K562 (cell line): ENCODE results near the gene RABGAP1L. TPM values are rescaled to one million over a fixed set of nuclear protein-coding genes. Genes with fewer than 3 reads are reported as not detected.

Experiments
- ATAC-seq: fragments of 200-7000 bp; cut with Tn5 transposase; 3 replicates; pipeline ENCODE4 v1.9.1; 2020; ENCODE audit warnings: moderate library complexity
- BruUV-seq: library from RNA; stranded (reverse); fragments of 400-500 nt; replicated peaks from 2 replicates; lab custom pipeline; 2021; lab: Mats Ljungman, UMichigan
- CTCF ChIA-PET: fragments of 300-600 bp; formaldehyde crosslinking; extraction: SDS; loops from one replicate; lab custom pipeline; 2021; ENCODE audit warnings: low intra/inter-chr PET ratio; lab: Yijun Ruan, JAX
- POLR2A ChIA-PET: fragments of 300-600, 350-650 bp; sonication (Branson Sonifier 250); formaldehyde crosslinking; extraction: SDS; loops from one replicate; lab custom pipeline; 2021; ENCODE audit warnings: antibody characterized with exemption, inconsistent platforms; lab: Yijun Ruan, JAX
- DNase-seq, 4 experiments: peaks; one replicate each; pipeline versions ENCODE4 v3.0.0 to v3.0.0-alpha.2; 2011 to 2018; ENCODE audit warnings: low spot score in 3 of 4, mixed read lengths in 3 of 4; ENCODE audit errors: extremely low read depth in 1 of 4
- FAIRE-seq: peaks from 2 replicates; lab custom pipeline; 2011; peaks lifted over from hg19 to GRCh38; lab: Jason Lieb, UNC
- H2AFZ ChIP-seq: 2 replicates; pipeline ENCODE4 v1.6.0; 2011; ENCODE audit warnings: low read depth, low read length, control low read depth, inconsistent platforms
- H3K27ac ChIP-seq: fragments of 200-600 bp; 3 replicates; pipeline ENCODE4 v1.8.0; 2011; ENCODE audit warnings: low read depth, mild to moderate bottlenecking, control low read depth, inconsistent platforms, low read length, moderate library complexity, mixed read lengths; ENCODE audit errors: extremely low read depth
- H3K27me3 ChIP-seq, 2 experiments: fragments of 300-600 bp in 1 of 2; 2 replicates in 1 of 2; 3 replicates in 1 of 2; pipeline versions ENCODE4 v1.6.0 to v1.8.0; 2011; ENCODE audit warnings: inconsistent platforms in 2 of 2, low read length in 2 of 2, mild to moderate bottlenecking in 1 of 2, mixed read lengths in 1 of 2, moderate library complexity in 1 of 2; ENCODE audit not compliant: control insufficient read depth in 2 of 2, insufficient read depth in 2 of 2
- H3K36me3 ChIP-seq: fragments of 300-600 bp; 3 replicates; pipeline ENCODE4 v1.8.0; 2011; ENCODE audit warnings: mild to moderate bottlenecking, low read length, inconsistent platforms; ENCODE audit not compliant: control insufficient read depth, insufficient read depth
- H3K4me1 ChIP-seq, 2 experiments: fragments of 200-600 bp in 1 of 2; replicated peaks in 1 of 2; 2 replicates in 1 of 2; 3 replicates in 1 of 2; pipeline versions ENCODE4 v1.5.1 to v1.8.0; 2011; ENCODE audit warnings: inconsistent platforms in 2 of 2, low read length in 2 of 2, mild to moderate bottlenecking in 1 of 2, mixed read lengths in 1 of 2, moderate library complexity in 1 of 2; ENCODE audit not compliant: control insufficient read depth in 2 of 2, insufficient read depth in 2 of 2
- H3K4me2 ChIP-seq: 2 replicates; pipeline ENCODE4 v1.6.1; 2011; ENCODE audit warnings: low read length, control low read depth, inconsistent platforms, mixed read lengths; ENCODE audit not compliant: insufficient read depth
- H3K4me3 ChIP-seq: fragments of 200-600 bp; sonication (generic), shearing (Covaris generic); 2 replicates; pipeline ENCODE4 v1.5.1; 2016; ENCODE audit warnings: control low read depth, inconsistent platforms
- H3K79me2 ChIP-seq: fragments of 200-600 bp; 3 replicates; pipeline ENCODE4 v1.8.0; 2011; ENCODE audit warnings: low read length, inconsistent platforms; ENCODE audit not compliant: control insufficient read depth, insufficient read depth
- H3K9ac ChIP-seq, 2 experiments: 2 replicates each; pipeline versions ENCODE4 v1.6.0 to v1.6.1; 2011; ENCODE audit warnings: low read depth in 2 of 2, low read length in 2 of 2, control low read depth in 1 of 2, inconsistent platforms in 1 of 2, mild to moderate bottlenecking in 1 of 2, mixed read lengths in 1 of 2; ENCODE audit not compliant: insufficient read depth in 1 of 2
- H3K9me1 ChIP-seq: one replicate; pipeline ENCODE4 v1.6.0; 2011; ENCODE audit warnings: inconsistent platforms, mild to moderate bottlenecking, low read length, moderate library complexity; ENCODE audit not compliant: control insufficient read depth, insufficient read depth
- H3K9me3 ChIP-seq: replicated peaks from 2 replicates; pipeline ENCODE4 v1.5.1; 2011; ENCODE audit warnings: low read depth, low read length, inconsistent platforms; ENCODE audit not compliant: control insufficient read depth, insufficient read depth
- H4K20me1 ChIP-seq: replicated peaks from 2 replicates; pipeline ENCODE4 v1.6.1; 2011; ENCODE audit warnings: low read length, inconsistent platforms, mixed read lengths; ENCODE audit not compliant: control insufficient read depth, insufficient read depth
- RFX5 ChIP-seq: IDR thresholded peaks from 2 replicates; pipeline ENCODE4 v1.6.1; 2011; ENCODE audit warnings: low read depth, mild to moderate bottlenecking, improper control_type of control experiment, low read length
- STAG1 ChIP-seq: sonication (generic); formaldehyde crosslinking; IDR thresholded peaks from 2 replicates; pipeline ENCODE4 v1.5.0; 2020; ENCODE audit warnings: missing genetic modification reagents, borderline replicate concordance
- TFAM ChIP-seq: fragments of 250-450 bp; sonication (Bioruptor Pico); conservative IDR thresholded peaks from 2 replicates; pipeline ENCODE4 v1.5.0; 2021; ENCODE audit warnings: mild to moderate bottlenecking, moderate library complexity
- U2AF1 ChIP-seq: fragments of 200-400 bp; formaldehyde crosslinking; optimal IDR thresholded peaks from 2 replicates; pipeline ENCODE3; 2017; ENCODE audit warnings: mild to moderate bottlenecking, low read depth, low read length, moderate library complexity
- WGBS: fragments of 100-300 bp; shearing (Covaris generic); methylation state at CpG from one replicate; pipeline ENCODE4 v1.1.6; 2016; ENCODE audit warnings: low coverage, mixed read lengths; ENCODE audit not compliant: insufficient coverage; ENCODE audit errors: missing lambda C conversion rate; 5-methylcytosine and 5-hydroxymethylcytosine counted together
- in situ Hi-C: fragments of 300-500 bp; cut with MboI; formaldehyde crosslinking; loops from 4 replicates; pipeline ENCODE4 v1.15.0; 2018; ENCODE audit warnings: inconsistent platforms, mixed read lengths
- intact Hi-C: fragments of 100-400 bp; cut with micrococcal nuclease; formaldehyde crosslinking; loops from 2 replicates; pipeline ENCODE4 v1.14.2; 2022
- polyA plus RNA-seq, 8 experiments: library from polyadenylated mRNA; depleted of rRNA in 4 of 8; stranded (reverse) in 5 of 8; unstranded in 3 of 8; fragments of >200 nt; fragmentation: Nextera tagmentation in 2 of 8; fragmentation: Illumina TruSeq in 1 of 8; extraction: Ambion mirVana in 2 of 8; extraction: Trizol in 1 of 8; gene quantifications; 2 replicates each; pipeline versions ENCODE4 v1.2.1 to v1.2.3, GENCODE V29; 2011 to 2014; ENCODE audit warnings: inconsistent platforms in 1 of 8, missing spikeins in 1 of 8
- total RNA-seq, 7 experiments: library from RNA; depleted of rRNA in 6 of 7; stranded (reverse); fragments of >200 nt in 6 of 7; fragmentation: Illumina TruSeq in 2 of 7; extraction: Trizol in 2 of 7; gene quantifications; 2 replicates each; pipeline versions ENCODE4 v1.2.1 to v1.2.3, GENCODE V29; 2011 to 2021; ENCODE audit warnings: low replicate concordance in 1 of 7
- TF ChIP-seq, protein P1 (sequence below): fragments of 250-450 bp; sonication (Bioruptor Pico); IDR thresholded peaks from 2 replicates; pipeline ENCODE4 v1.5.0; 2021
- TF ChIP-seq, protein P2 (sequence below): fragments of 250-450 bp; sonication (Bioruptor Pico); IDR thresholded peaks from 2 replicates; pipeline ENCODE4 v1.5.0; 2021; ENCODE audit warnings: mild to moderate bottlenecking, borderline replicate concordance

The RABGAP1L gene
- total and polyA plus RNA-seq, 9 of the 15 experiments (the other 6 are each of a cell fraction or from before 2014, with no cell fraction given) = 16.5 to 44.9 (median 26.7) TPM

DNA sequence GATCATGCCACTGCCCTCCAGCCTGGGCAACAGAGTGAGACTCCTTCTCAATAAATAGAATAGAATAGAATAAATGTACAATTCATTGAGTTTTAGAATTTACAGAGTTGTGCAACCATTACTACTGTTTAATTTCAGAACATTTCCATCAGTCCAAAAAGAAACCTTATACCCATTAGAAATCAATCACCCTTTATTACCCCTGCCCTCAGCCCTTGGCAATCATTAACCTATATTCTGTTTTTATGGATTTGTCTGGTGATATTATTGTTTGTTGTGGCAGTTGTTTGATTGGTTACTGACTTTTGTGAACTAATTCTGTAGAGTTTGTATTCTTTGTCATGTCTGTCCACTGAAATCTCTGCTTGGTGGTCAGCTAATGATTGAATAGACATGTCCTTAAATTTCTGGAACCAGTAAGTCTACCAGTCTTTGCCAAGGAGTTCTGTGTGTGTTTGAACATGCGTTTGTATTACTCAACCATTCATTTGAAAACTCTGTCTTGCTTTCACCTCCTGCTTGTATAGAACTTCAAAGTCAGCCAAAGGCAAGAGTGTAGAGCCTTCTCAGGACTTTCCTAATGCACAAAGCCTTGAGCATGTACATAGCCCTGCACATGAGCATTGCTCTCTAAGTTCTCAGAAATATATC is 497.2 kb downstream of the RABGAP1L start:
- BruUV-seq = no TSS peak

More for the DNA sequence above, 497.2 kb downstream of the RABGAP1L start:
- Histone ChIP-seq H3K79me2 (no peaks in the 10 kb centered on the region), H2AFZ (no peak overlapping the region), H3K9me1 (no peaks in the 10 kb centered on the region), H4K20me1 (no peaks in the 10 kb centered on the region), H3K27me3 (no peaks in the 10 kb centered on the region), H3K9me3 (no peaks in the 10 kb centered on the region), H3K4me2 (no peak overlapping the region), H3K4me3 (no peak overlapping the region), H3K27ac (no peak overlapping the region), H3K9ac (no peak overlapping the region), H3K36me3 (no peaks in the 10 kb centered on the region), H3K4me1 (no peaks in the 10 kb centered on the region)
- intact Hi-C loops (no loop called here), in situ Hi-C loops (no loop called here)
- no peak for TF ChIP-seq U2AF1
- TF ChIP-seq, protein P1, sequence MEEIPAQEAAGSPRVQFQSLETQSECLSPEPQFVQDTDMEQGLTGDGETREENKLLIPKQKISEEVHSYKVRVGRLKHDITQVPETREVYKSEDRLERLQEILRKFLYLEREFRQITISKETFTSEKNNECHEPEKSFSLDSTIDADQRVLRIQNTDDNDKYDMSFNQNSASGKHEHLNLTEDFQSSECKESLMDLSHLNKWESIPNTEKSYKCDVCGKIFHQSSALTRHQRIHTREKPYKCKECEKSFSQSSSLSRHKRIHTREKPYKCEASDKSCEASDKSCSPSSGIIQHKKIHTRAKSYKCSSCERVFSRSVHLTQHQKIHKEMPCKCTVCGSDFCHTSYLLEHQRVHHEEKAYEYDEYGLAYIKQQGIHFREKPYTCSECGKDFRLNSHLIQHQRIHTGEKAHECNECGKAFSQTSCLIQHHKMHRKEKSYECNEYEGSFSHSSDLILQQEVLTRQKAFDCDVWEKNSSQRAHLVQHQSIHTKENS (CRISPR knock-in tag) = no peak
- no peak for TF ChIP-seq RFX5
- no peak for TF ChIP-seq STAG1 (CRISPR knock-in tag)
- no peak for TF ChIP-seq TFAM (CRISPR knock-in tag)
- TF ChIP-seq, protein P2, sequence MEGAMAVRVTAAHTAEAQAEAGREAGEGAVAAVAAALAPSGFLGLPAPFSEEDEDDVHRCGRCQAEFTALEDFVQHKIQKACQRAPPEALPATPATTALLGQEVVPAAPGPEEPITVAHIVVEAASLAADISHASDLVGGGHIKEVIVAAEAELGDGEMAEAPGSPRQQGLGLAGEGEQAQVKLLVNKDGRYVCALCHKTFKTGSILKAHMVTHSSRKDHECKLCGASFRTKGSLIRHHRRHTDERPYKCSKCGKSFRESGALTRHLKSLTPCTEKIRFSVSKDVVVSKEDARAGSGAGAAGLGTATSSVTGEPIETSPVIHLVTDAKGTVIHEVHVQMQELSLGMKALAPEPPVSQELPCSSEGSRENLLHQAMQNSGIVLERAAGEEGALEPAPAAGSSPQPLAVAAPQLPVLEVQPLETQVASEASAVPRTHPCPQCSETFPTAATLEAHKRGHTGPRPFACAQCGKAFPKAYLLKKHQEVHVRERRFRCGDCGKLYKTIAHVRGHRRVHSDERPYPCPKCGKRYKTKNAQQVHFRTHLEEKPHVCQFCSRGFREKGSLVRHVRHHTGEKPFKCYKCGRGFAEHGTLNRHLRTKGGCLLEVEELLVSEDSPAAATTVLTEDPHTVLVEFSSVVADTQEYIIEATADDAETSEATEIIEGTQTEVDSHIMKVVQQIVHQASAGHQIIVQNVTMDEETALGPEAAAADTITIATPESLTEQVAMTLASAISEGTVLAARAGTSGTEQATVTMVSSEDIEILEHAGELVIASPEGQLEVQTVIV (CRISPR knock-in tag) = no peak
- ChIA-PET CTCF (no interaction called here), POLR2A (no interaction called here)
- WGBS = 0% methylated on average over 1 of the region's 1 CpG
- DNase-seq (no peak), FAIRE-seq (no peak), ATAC-seq (no peak)
